Smooth muscle cell (in vitro differentiated cells): Measurements from ENCODE around the gene MADCAM1. TPM values are rescaled to one million over a fixed set of nuclear protein-coding genes. Genes with fewer than 3 reads are reported as not detected.

Experiments
- DNase-seq: peaks from one replicate; lab custom pipeline; 2025; ENCODE audit not compliant: unreplicated experiment; lab: John Stamatoyannopoulos, UW
- H2AFZ ChIP-seq: fragments of 200-600 bp; sonication (generic); 2 replicates; pipeline ENCODE4 v1.6.0; 2016; ENCODE audit warnings: antibody characterized with exemption, low read depth, mild to moderate bottlenecking
- H3F3A ChIP-seq: fragments of 200-600 bp; sonication (generic); 2 replicates; pipeline ENCODE4 v1.6.0; 2017; ENCODE audit warnings: antibody characterized with exemption, low read depth
- H3K27ac ChIP-seq: fragments of 200-600 bp; sonication (generic); 2 replicates; pipeline ENCODE4 v1.5.1; 2016; ENCODE audit warnings: low read depth, mild to moderate bottlenecking
- H3K27me3 ChIP-seq: fragments of 200-600 bp; sonication (generic); 2 replicates; pipeline ENCODE4 v1.6.1; 2016; ENCODE audit warnings: low read depth, mild to moderate bottlenecking
- H3K36me3 ChIP-seq: fragments of 200-600 bp; sonication (generic); 2 replicates; pipeline ENCODE4 v1.5.1; 2016; ENCODE audit warnings: low read depth
- H3K4me1 ChIP-seq: fragments of 200-600 bp; sonication (generic); 2 replicates; pipeline ENCODE4 v1.5.1; 2016; ENCODE audit warnings: low read depth
- H3K4me2 ChIP-seq: fragments of 200-600 bp; sonication (generic); 2 replicates; pipeline ENCODE4 v1.6.0; 2016; ENCODE audit warnings: mild to moderate bottlenecking
- H3K4me3 ChIP-seq: fragments of 200-600 bp; sonication (generic); 2 replicates; pipeline ENCODE4 v1.5.1; 2016; ENCODE audit warnings: mild to moderate bottlenecking
- H3K79me2 ChIP-seq: fragments of 200-600 bp; sonication (generic); 2 replicates; pipeline ENCODE4 v1.6.0; 2016; ENCODE audit warnings: low read depth, mild to moderate bottlenecking
- H3K9ac ChIP-seq: fragments of 200-600 bp; sonication (generic); 2 replicates; pipeline ENCODE4 v1.6.0; 2016; ENCODE audit warnings: low read depth
- H3K9me3 ChIP-seq: fragments of 200-600 bp; sonication (generic); replicated peaks from 2 replicates; pipeline ENCODE4 v1.5.1; 2016; ENCODE audit warnings: low read depth
- H4K20me1 ChIP-seq: fragments of 200-600 bp; sonication (generic); 2 replicates; pipeline ENCODE4 v1.6.0; 2016; ENCODE audit warnings: low read depth
- CTCF ChIP-seq: fragments of 200-600 bp; sonication (generic); IDR thresholded peaks from 2 replicates; pipeline ENCODE4 v1.5.1; 2017; ENCODE audit warnings: borderline replicate concordance, mild to moderate bottlenecking, antibody characterized with exemption; ENCODE audit not compliant: insufficient read depth, poor library complexity, severe bottlenecking
- WGBS: methylation state at CpG from one replicate; pipeline ENCODE4 v1.1.7; 2016; ENCODE audit warnings: low lambda C conversion rate; 5-methylcytosine and 5-hydroxymethylcytosine counted together
- polyA plus RNA-seq: library from polyadenylated mRNA; unstranded; fragments of >200 nt; fragmentation: Nextera tagmentation; extraction: Ambion mirVana; gene quantifications from 2 replicates; pipeline ENCODE4 v1.2.1, GENCODE V29; 2016
- total RNA-seq: library from RNA; depleted of rRNA; stranded (reverse); fragments of >200 nt; gene quantifications from 2 replicates; pipeline ENCODE4 v1.2.3, GENCODE V29; 2014

Gene MADCAM1
- total and polyA plus RNA-seq, 2 experiments from 2014 or later = not detected

- Histone ChIP-seq H3K4me1 (peaks cover 11% of the 10 kb centered on the region), H3K27me3 (no peaks in the 10 kb centered on the region), H3K9ac (no peak overlapping the region), H3K9me3 (no peaks in the 10 kb centered on the region), H3K4me2 (no peak overlapping the region), H3F3A (peaks cover 6% of the 10 kb centered on the region), H4K20me1 (peaks cover 78% of the 10 kb centered on the region), H3K4me3 (no peak overlapping the region), H3K27ac (no peak overlapping the region), H3K79me2 (peaks cover 42% of the 10 kb centered on the region), H3K36me3 (no peaks in the 10 kb centered on the region), H2AFZ (no peak overlapping the region)
- no peak for TF ChIP-seq CTCF
- DNase-seq = no peak
- 98% methylated on average over 15 of the region's 26 CpGs for WGBS
Observed at GRCh38 chr19:536881-537404, 40.7 kb downstream of the MADCAM1 start.

- Histone ChIP-seq H3K79me2 (peaks cover 23% of the 10 kb centered on the region), H3K27me3 (no peaks in the 10 kb centered on the region), H3K4me2 (no peak overlapping the region), H3K27ac (no peak overlapping the region), H3K4me1 (peaks cover 2% of the 10 kb centered on the region), H3K36me3 (no peaks in the 10 kb centered on the region), H3F3A (no peaks in the 10 kb centered on the region), H3K4me3 (no peak overlapping the region), H4K20me1 (peaks cover 64% of the 10 kb centered on the region), H3K9me3 (no peaks in the 10 kb centered on the region), H2AFZ (no peak overlapping the region), H3K9ac (no peak overlapping the region)
- 97% methylated on average over 31 of the region's 40 CpGs for WGBS
- TF ChIP-seq CTCF = no peak
- DNase-seq = no peak
Observed at GRCh38 chr19:538641-539428, 42.5 kb downstream of the MADCAM1 start.

GRCh38 chr19:539429-540030 is 43.2 kb downstream of the MADCAM1 start:
- no peaks in the 10 kb centered on the region for H3K36me3 ChIP-seq
- no peaks in the 10 kb centered on the region for H3K27me3 ChIP-seq
- H3K79me2 ChIP-seq = peaks cover 19% of the 10 kb centered on the region
- no peaks in the 10 kb centered on the region for H3K4me1 ChIP-seq
- H3K27ac ChIP-seq = no peak overlapping the region
- no peak for DNase-seq
- no peak overlapping the region for H3K4me2 ChIP-seq
- peaks cover 59% of the 10 kb centered on the region for H4K20me1 ChIP-seq
- no peaks in the 10 kb centered on the region for H3K9me3 ChIP-seq
- WGBS = 93% methylated on average over 28 of the region's 30 CpGs
- H3F3A ChIP-seq = no peaks in the 10 kb centered on the region
- TF ChIP-seq CTCF = no peak
- H3K9ac ChIP-seq = no peak overlapping the region
- H3K4me3 ChIP-seq = no peak overlapping the region
- H2AFZ ChIP-seq = no peak overlapping the region
